H54 (cell line): Measurements from ENCODE around the gene CLCNKB.
A peak's percentile ranks its signal among the peaks of the same experiment; 100 is the strongest.
"Not testable (repeated sequence)": the region's sequence is repeated elsewhere in the genome, so short reads cannot be mapped to it uniquely, and the experiment has no call there.

Experiments used
- DNase-seq: peaks from one replicate; pipeline ENCODE4 v3.0.0; 2011; ENCODE audit warnings: low spot score, mixed read lengths; ENCODE audit not compliant: insufficient read length
- FAIRE-seq: peaks from 3 replicates; lab custom pipeline; 2011; peaks lifted over from hg19 to GRCh38; lab: Jason Lieb, UNC
- POLR2A ChIP-seq: IDR thresholded peaks from 2 replicates; pipeline ENCODE4 v1.6.1; 2011; ENCODE audit warnings: low read depth, mild to moderate bottlenecking, low read length

CLCNKB gene

GRCh38 chr1:16043521-16043920 lies at the start of gene CLCNKB:
Gene CLCNKB, plus strand, starts transcription at chr1:16043782. Its CDS starts 711 bp downstream, at chr1:16044493.
- no peak for DNase-seq
- no peak for FAIRE-seq
- no peak for TF ChIP-seq POLR2A

GRCh38 chr1:15994081-15994480 lies 49.5 kb upstream of the CLCNKB start:
- DNase-seq (no peak), FAIRE-seq (no peak)
- no peak for TF ChIP-seq POLR2A

- peak; percentile 29 for DNase-seq
These were observed 48.8 kb upstream of the CLCNKB start for GRCh38 chr1:15994590-15995351.

GRCh38 chr1:15997076-15997585 lies 46.5 kb upstream of the CLCNKB start:
- DNase-seq: no peak
- no peak for TF ChIP-seq POLR2A
- FAIRE-seq: no peak

More at GRCh38 chr1:15994590-15995351, 48.8 kb upstream of the CLCNKB start:
- no peak for TF ChIP-seq POLR2A
- FAIRE-seq: peak; percentile 43

- no peak for TF ChIP-seq POLR2A
- no peak for FAIRE-seq
These were observed 45.8 kb upstream of the CLCNKB start for GRCh38 chr1:15997637-15998280.

GRCh38 chr1:15998929-15999328 lies 44.7 kb upstream of the CLCNKB start:
- no peak for FAIRE-seq
- TF ChIP-seq POLR2A: no peak
- DNase-seq: no peak

More at GRCh38 chr1:15997637-15998280, 45.8 kb upstream of the CLCNKB start:
- DNase-seq: no peak

- FAIRE-seq: not testable (repeated sequence)
These were observed 42.3 kb upstream of the CLCNKB start for GRCh38 chr1:16001274-16001673.

GRCh38 chr1:16005597-16005996 lies 38.0 kb upstream of the CLCNKB start:
- DNase-seq (no peak), FAIRE-seq (no peak)
- TF ChIP-seq POLR2A: no peak

More at GRCh38 chr1:16001274-16001673, 42.3 kb upstream of the CLCNKB start:
- DNase-seq: not testable (repeated sequence)

- no peak for TF ChIP-seq POLR2A
- FAIRE-seq (no peak), DNase-seq (no peak)
These were observed 37.6 kb upstream of the CLCNKB start for GRCh38 chr1:16006010-16006409.

GRCh38 chr1:16006552-16007485 lies 36.8 kb upstream of the CLCNKB start:
- no peak for DNase-seq
- no peak for TF ChIP-seq POLR2A
- FAIRE-seq: no peak

GRCh38 chr1:16007671-16008341 lies 35.8 kb upstream of the CLCNKB start:
- no peak for TF ChIP-seq POLR2A
- DNase-seq (no peak), FAIRE-seq (no peak)

GRCh38 chr1:16009030-16009460 lies 34.5 kb upstream of the CLCNKB start:
- DNase-seq (peak; percentile 64), FAIRE-seq (no peak)
- no peak for TF ChIP-seq POLR2A

GRCh38 chr1:16009678-16010077 lies 33.9 kb upstream of the CLCNKB start:
- TF ChIP-seq POLR2A: no peak
- FAIRE-seq: no peak
- DNase-seq: no peak
